Lower leg skin (tissue), 4 donors: ENCODE data around the gene ANXA4. TPM values are rescaled to one million over a fixed set of nuclear protein-coding genes. Genes with fewer than 3 reads are reported as not detected.
"Not testable (repeated sequence)": the region's sequence is repeated elsewhere in the genome, so short reads cannot be mapped to it uniquely, and the experiment has no call there.

ENCODE experiments used
- DNase-seq, 2 donors: peaks; one replicate each; pipeline ENCODE4 v3.0.0-alpha.2; 2019; ENCODE audit warnings: low spot score in 2 of 2
- H3K4me3 ChIP-seq: fragments of 200-600 bp; sonication (generic); 2 replicates; pipeline ENCODE4 v1.5.1; 2017; ENCODE audit warnings: mild to moderate bottlenecking, low read depth; ENCODE audit not compliant: poor library complexity, severe bottlenecking
- POLR2A ChIP-seq, 2 donors: fragments of 450-650 bp; IDR thresholded peaks; one replicate each; pipeline ENCODE4 v1.6.1; 2016 to 2017; ENCODE audit warnings: antibody characterized with exemption in 2 of 2, mild to moderate bottlenecking in 1 of 2, moderate library complexity in 1 of 2
- WGBS, 2 donors: methylation state at CpG; one replicate each; pipeline ENCODE4 v1.1.5; 2018; 5-methylcytosine and 5-hydroxymethylcytosine counted together
- intact Hi-C: fragments of 100-400 bp; cut with DNase I; formaldehyde crosslinking; loops from one replicate; pipeline ENCODE4 v1.15.0; 2023; ENCODE audit warnings: low total_unique reads
- total RNA-seq, 4 donors: library from RNA; depleted of rRNA; stranded (reverse); fragments of >200 nt; gene quantifications; one replicate each; pipeline ENCODE4 v1.1.0, GENCODE V29; 2016
- TF ChIP-seq, protein P1 (sequence below), 3 donors: fragments of 450-650 bp; IDR thresholded peaks; one replicate each; pipeline ENCODE4 v1.5.1; 2016; ENCODE audit warnings: antibody characterized with exemption in 3 of 3, mild to moderate bottlenecking in 3 of 3, moderate library complexity in 2 of 3

ANXA4 gene
- total RNA-seq, 4 donors from 2014 or later: 60.2 to 107 (median 64.9) TPM

DNA sequence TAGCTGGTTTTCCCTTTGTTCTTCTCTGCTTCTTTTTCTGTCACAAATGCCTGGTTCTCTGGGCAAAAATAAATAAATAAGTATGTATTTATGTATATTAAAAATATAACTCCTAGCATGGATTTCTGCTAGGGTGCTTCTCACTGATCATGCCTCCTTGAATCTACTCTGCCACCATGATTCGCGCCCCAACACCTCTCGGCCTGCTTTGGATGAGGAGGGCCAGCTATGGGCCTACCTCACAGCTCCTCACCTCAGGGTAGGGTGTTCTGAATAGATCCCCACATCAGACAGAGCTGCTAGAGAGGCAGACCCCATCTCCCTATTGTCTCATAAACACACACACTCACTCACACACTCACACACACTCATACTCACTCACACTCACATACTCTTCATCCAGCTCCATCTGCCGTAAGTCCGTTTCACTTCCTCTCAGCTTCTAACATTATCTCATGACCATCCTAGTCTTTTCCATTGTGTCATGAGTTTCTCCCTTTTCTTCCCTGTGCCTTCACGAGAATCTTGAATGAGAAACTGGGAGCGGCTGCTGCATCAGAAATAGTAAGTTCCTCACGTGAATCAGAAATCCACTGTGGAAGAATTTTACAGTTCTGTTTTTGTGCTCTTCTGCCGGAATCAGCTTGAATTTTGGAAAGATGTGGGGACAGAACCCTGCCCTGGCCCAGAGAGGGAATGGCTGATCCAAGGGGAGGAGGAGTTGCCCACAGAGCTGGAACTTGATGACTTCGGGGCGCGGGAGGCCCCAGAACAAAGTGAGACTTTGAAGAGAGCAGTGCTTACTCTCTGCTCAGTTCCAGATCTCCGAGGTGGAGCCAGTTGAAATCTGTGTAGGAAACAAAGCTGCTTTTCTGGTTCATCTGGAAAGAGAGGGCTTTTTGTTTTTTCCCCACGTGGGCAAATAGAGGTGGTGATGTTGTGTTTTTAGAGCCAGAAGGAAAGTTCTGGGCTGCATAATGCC is 20.9 kb downstream of the ANXA4 start:
- DNase-seq: peak in 1 of 2 donors; percentile 58
- no peak overlapping the region for H3K4me3 ChIP-seq
- no peak for TF ChIP-seq POLR2A (IDR thresholded peaks at IDR 0.05)
- TF ChIP-seq, protein P1, sequence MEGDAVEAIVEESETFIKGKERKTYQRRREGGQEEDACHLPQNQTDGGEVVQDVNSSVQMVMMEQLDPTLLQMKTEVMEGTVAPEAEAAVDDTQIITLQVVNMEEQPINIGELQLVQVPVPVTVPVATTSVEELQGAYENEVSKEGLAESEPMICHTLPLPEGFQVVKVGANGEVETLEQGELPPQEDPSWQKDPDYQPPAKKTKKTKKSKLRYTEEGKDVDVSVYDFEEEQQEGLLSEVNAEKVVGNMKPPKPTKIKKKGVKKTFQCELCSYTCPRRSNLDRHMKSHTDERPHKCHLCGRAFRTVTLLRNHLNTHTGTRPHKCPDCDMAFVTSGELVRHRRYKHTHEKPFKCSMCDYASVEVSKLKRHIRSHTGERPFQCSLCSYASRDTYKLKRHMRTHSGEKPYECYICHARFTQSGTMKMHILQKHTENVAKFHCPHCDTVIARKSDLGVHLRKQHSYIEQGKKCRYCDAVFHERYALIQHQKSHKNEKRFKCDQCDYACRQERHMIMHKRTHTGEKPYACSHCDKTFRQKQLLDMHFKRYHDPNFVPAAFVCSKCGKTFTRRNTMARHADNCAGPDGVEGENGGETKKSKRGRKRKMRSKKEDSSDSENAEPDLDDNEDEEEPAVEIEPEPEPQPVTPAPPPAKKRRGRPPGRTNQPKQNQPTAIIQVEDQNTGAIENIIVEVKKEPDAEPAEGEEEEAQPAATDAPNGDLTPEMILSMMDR (IDR thresholded peaks at IDR 0.05): no peak
- WGBS, 2 donors: 33 to 34% methylated on average over 14 of the region's 14 CpGs
- intact Hi-C loops: no loop called here

DNA sequence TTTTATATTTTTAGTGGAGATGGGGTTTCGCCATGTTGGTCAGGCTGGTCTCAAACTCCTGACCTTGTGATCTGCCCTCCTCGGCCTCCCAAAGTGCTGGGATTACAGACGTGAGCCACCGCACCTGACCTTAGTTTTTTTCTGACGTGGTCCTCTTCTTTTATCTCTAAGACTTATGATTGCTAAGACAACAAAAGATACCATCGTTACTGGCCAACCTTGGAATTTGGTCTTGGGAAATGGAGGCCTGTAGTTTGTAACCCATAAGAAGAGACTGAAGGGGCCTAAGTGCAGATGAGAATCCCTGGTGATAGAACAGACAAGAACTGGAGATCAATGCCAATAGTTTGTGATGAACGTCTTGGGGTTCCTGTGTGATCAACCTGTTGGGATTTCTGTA is 21.9 kb downstream of the ANXA4 start:
- H3K4me3 ChIP-seq, DNase-seq, intact Hi-C loops: not testable (repeated sequence)
- 89 to 94% methylated on average over 7 of the region's 7 CpGs for WGBS, 2 donors

DNA sequence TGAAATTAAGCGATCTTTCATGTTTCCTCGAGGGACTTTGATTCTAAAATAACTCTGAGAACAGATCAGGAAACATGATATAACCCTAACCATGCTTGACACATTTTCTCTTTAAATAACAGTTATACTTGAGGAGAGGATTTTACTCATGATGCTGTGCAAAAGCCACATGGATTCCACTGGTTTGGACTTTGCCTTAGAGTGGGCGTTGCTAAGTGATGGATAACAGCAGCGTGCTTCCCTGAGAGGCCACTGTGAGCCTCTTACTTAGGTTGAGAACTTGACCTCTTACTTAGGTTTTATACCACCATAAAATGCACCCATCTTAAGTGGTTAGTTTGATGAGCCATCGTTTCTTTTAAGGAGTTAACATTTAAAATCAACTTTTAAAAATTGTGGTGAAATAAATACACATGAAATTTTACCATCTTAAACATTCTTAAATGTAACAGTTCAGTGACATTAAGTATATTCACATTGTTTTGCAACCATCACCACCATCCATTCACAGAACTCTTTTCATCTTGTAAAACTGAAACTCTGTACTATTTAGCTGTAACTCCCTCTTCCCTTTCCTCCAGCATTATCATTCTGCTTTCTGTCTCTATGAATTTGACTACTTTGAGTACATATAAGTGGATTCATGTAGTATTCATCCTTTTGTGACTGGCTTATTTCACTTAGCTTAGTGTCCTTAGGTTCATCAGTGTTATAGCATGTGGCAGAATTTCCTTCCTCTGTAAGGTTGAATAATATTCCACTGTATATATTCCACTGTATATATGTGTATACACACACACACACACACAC is 22.6 kb downstream of the ANXA4 start:
- TF ChIP-seq, protein P1 (IDR thresholded peaks at IDR 0.05): no peak
- no peak for TF ChIP-seq POLR2A (IDR thresholded peaks at IDR 0.05)
- WGBS, 2 donors: 73 to 74% methylated on average over 5 of the region's 5 CpGs
- no peak overlapping the region for H3K4me3 ChIP-seq
- no peak for DNase-seq
- intact Hi-C loops: no loop called here

DNA sequence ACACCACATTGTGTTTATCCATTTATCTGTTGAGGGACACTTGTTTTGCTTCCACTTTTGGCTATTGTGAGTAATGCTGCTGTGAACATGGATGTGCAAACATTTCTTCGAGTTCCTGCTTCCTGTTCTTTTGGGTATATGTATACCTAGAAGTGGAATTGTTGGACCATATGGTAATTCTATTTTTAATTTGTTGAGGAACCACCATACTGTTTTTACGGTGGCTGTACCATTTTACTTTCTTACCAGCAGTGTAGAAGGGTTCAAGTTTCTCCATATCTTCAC is 23.1 kb downstream of the ANXA4 start:
- H3K4me3 ChIP-seq: no peak overlapping the region
- TF ChIP-seq, protein P1 (IDR thresholded peaks at IDR 0.05): no peak
- no peak for TF ChIP-seq POLR2A (IDR thresholded peaks at IDR 0.05)
- no peak for DNase-seq
- WGBS, 2 donors: 77 to 80% methylated on average over 2 of the region's 2 CpGs
- intact Hi-C loops: no loop called here

DNA sequence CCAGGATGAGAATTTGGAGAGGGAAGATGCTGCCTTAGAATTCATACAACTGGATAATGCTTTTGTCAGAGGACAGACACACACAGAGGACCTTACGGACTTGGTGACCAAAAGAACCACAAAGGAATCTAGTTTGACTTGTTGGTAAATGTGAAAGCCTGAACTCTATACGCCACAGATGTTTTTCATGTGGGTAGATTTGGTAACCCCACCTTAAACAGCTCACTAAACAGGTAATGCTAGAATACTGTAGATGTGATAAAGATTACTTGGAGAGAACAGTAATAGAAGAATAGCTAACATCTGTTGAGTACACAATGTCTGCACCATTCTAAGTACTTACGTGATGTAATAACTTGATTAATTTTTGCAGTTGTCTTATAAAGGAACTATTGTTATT is 24.1 kb downstream of the ANXA4 start:
- no peak overlapping the region for H3K4me3 ChIP-seq
- intact Hi-C loops: no loop called here
- TF ChIP-seq, protein P1 (IDR thresholded peaks at IDR 0.05): no peak
- no peak for TF ChIP-seq POLR2A (IDR thresholded peaks at IDR 0.05)
- no peak for DNase-seq
- WGBS, 2 donors: 32 to 39% methylated on average over 3 of the region's 3 CpGs

DNA sequence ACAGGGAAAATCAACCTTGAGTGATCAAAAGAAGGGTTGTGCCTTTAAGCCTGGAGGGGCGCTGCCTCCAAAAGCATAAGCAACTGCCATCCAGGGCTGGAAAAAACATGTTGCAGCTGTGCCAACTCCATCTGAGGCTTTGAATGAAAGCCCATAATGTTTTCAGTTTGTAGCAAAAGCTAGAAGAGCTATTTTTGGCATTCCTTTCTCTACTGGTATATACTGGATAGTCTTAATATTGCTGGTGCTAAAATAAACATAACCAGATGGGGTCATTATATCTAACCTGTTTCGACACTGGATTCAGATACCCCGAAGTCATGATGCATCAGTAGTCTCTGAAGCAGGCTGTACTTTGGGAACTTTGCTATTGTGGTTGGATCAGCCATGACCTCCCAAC is 25.1 kb downstream of the ANXA4 start:
- TF ChIP-seq, protein P1 (IDR thresholded peaks at IDR 0.05): no peak
- no peak for TF ChIP-seq POLR2A (IDR thresholded peaks at IDR 0.05)
- peak in 1 of 2 donors; percentile 54 for DNase-seq
- 10 to 35% methylated on average over 3 of the region's 3 CpGs for WGBS, 2 donors
- intact Hi-C loops: no loop called here
- no peak overlapping the region for H3K4me3 ChIP-seq
